GM21381 (cell line): ENCODE data around the gene PLEKHF1.
"Not testable (repeated sequence)": the region's sequence is repeated elsewhere in the genome, so short reads cannot be mapped to it uniquely, and the experiment has no call there.

ENCODE experiments used
- ATAC-seq: cut with Tn5 transposase; IDR thresholded peaks from one replicate; pipeline ENCODE4 v1.9.1; 2021; ENCODE audit warnings: mild to moderate bottlenecking, moderate library complexity; ENCODE audit not compliant: unreplicated experiment

PLEKHF1 gene

DNA sequence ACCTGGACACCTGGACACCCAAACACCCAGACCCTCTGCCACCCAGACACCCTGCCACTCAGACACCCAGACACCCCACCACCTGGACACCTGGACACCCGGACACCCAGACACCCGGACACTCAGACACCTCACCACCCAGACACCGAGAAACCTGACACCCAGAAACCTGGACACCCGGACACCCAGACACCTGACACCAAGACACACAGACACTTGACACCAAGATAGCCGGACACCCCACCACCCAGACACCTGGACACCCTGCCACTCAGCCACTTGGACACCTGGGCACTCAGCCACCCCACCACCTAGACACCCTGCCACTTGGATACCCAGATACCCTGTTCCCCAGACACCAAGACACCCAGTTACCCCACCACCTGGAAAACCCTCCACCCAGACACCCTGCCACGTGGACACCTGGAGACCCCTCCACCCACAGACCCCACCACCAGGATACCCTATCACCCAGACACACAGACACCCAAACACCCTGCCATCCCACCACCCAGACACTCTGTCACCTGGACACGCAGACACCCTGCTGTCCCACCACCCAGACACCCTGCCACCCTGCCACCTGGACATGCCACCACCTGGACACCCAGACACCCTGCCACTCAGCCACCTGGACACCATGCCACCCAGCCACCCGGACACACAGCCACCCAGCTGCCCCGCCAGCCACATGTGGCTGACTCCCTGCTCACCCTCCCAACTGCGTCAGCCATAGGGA, 32.4 kb downstream of the PLEKHF1 start:
- no peak for ATAC-seq

GRCh38 chr19:29699861-29700260, 34.6 kb downstream of the PLEKHF1 start:
- no peak for ATAC-seq

DNA sequence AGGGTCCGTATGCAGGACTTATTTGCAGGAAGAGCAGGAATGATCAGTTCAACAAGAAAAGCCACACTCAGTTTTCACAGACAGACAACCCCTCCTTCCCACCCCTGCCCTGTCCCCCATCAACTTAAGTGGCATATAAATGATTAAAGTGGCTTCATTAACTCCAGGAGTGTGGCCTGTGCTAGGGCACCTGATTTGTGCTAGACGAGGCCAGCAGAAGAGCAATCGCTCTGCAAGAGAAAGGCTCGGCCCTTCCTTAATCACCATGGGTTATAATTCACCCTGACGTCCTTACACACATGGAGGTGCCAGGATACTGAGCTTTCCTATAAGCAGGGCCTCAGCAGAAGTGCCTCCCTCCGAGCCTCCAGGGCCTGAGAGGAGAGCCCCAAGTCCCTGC, 35.2 kb downstream of the PLEKHF1 start:
- no peak for ATAC-seq

GRCh38 chr19:29702161-29702962, 37.1 kb downstream of the PLEKHF1 start:
- no peak for ATAC-seq

- no peak for ATAC-seq
Measured at GRCh38 chr19:29702963-29703320, 37.7 kb downstream of the PLEKHF1 start.

GRCh38 chr19:29704562-29705558, 39.6 kb downstream of the PLEKHF1 start:
- ATAC-seq: peak; percentile 77

- ATAC-seq: no peak
Measured at GRCh38 chr19:29705706-29706105, 40.4 kb downstream of the PLEKHF1 start.

DNA sequence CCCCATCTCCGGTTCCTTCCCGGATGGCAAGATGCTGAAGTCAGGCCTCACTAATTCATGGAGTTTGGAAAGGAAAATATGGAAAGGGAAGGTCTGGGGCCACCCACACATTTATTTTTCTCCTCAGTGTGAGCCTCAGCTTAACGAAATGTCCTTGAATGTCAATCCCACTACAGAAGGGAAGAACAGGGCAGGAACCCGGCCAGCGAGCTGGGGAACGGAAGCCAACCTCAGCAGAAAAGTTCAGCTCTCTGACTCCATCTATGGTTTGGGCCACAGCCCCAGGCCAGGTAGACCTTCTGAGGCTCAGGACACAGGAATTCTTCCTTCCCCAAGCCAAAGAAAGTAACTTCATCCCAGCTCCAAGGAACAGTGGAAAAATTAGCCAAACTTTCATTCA, 41.4 kb downstream of the PLEKHF1 start:
- ATAC-seq: no peak

- no peak for ATAC-seq
Measured at GRCh38 chr19:29708554-29709439, 43.5 kb downstream of the PLEKHF1 start.

DNA sequence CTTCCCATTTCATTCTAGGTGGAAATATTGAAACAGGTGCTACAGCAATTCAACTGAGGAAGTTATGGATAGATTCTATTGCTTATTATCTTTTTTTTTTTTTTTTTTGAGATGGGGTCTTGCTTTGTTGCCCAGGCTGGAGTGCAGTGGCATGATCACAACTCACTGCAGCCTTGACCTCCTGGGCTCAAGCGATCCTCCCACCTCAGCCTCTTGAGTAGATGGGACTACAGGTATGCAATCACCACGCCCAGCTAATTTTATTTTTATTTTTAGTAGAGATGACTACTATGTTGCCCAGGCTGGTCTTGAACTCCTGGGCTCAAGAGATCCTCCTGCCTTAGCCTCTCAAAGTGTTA, 44.2 kb downstream of the PLEKHF1 start:
- not testable (repeated sequence) for ATAC-seq

DNA sequence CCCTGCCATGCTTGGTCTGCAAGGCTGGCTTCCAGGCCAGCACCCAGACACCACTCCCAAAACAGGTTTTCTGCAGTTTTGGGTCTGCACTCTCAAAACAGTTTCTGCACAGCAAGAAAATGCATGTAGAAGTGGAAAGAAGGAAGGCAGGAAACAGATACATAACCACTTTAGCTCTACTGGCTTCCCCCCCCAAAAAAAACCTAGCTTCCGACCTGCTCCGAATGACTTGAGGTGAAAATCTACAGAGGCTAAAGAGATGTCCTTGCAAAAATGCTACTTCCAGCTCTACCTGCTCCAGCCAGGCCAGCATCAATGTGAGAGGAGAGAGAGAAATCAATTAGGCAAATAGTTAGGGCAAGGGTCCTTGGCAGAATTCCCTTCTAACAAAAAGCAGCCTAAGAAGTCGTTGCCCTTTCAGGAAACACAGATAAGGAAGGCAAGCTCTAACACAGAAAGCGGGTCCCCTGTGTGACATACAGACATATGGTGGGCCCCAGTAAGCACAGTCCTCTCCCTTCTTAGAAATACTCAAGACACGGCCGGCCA, 46.4 kb downstream of the PLEKHF1 start:
- no peak for ATAC-seq

DNA sequence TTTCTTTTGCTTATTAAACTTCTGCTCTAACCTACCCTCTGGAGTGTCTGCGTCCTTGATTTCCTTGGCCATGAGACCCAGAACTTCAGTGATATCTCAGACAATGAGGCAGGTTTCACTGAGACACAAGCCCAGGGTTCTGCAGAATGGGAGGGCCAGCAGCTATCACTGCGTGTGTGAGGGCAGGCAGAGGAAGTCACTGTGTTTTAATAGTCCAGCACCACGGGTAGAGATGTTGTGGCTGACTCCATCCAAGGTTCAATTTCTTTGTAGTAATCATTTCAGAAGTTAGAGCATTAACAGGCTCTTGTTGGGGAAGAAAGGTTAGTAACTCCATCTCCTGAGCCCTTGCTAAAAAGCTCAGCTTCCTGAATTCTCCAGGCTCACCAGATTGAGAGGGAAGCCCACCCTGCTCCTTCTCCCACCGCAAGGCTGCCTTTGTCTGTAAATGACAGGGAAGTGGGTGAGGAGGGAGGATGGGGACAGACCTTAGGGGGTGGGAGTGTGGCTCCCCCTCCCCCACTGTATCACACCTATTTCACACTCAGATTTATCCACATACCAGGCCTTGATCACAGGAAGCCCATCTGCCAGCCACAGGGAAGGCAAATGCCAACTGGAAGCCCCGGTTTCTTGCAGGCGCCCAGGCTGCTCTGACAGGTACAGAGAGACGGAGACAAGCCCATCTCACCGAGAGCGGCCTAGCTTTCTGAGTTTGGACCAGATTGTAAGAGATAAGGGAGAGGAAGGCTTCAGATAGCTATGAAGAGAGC, 47.7 kb downstream of the PLEKHF1 start:
- ATAC-seq: no peak

DNA sequence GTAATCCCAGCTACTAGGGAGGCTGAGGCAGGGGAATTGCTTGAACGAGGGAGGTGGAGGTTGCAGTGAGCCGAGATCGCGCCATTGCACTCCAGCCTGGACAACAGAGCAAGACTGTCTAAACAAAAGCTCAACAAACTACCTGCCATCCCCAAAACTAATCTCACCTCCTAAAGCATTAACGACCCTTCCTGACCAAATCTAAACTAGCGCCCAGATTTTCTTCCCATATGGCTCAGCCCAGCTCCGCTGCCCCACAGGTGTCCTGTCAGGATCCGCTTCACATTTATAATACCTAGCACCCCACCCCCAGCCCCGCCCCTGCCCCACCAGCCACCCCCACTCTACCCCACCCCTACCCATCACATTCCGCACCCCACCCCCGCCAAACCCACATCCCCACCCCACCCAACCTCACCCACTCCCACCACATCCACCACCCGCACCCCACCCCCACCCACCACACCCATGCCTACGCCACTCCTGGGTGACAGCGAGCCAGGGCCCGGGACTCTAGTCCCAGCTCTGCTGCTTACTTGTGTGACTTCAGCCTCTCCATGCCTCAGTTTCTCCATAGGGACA, 49.2 kb downstream of the PLEKHF1 start:
- ATAC-seq: peak; percentile 12

DNA sequence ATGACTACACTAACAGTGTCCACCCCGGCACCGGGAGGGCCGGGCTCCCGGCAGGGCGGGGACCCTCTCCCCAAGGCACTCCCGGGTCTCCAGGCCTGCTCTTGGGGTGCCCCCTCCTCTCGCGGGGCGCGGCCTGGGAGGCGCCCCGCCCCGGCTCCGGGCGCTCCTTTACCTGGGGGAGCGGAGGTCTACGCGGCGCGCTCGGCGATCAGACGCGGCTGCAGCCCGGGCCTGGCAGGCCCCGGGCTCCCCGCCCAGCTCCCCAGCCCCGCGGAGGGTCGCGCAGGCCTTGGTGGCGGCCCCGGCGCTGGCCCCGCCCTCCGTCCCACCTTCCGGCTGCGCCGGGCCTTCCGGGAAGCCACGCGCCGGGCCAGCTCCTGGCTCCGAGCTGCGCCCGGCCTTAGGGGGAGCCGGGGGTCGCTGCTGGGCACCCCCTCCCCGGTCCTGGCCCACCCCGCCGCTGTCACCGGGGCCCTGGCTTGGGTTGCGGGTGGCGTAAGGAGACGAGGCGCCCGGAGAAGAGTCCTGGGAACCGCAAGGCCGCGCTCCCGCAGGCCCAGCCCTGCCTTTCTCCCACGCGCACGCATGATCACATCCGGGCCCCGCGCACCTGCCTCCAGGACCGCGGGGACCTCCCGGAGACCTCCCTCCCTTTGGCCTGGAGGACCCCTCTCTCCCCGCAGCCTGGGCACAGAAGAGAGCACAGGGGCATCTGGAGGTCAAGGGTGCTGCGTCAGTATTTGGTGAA, 49.9 kb downstream of the PLEKHF1 start, which contains the start of gene C19orf12:
TSS of gene C19orf12 (minus strand) at position 309 of the 748 bp plus-strand sequence. CDS start 6,848 bp downstream, outside the sequence.
- ATAC-seq: peak; percentile 72

- ATAC-seq: no peak
Measured at GRCh38 chr19:29715701-29716581, 50.7 kb downstream of the PLEKHF1 start.

- ATAC-seq: no peak
Measured at GRCh38 chr19:29717051-29717450, 51.8 kb downstream of the PLEKHF1 start.

- no peak for ATAC-seq
Measured at GRCh38 chr19:29724102-29724641, 58.9 kb downstream of the PLEKHF1 start.
